ENCODE data around the gene NTN1.

The NTN1 gene

DNA sequence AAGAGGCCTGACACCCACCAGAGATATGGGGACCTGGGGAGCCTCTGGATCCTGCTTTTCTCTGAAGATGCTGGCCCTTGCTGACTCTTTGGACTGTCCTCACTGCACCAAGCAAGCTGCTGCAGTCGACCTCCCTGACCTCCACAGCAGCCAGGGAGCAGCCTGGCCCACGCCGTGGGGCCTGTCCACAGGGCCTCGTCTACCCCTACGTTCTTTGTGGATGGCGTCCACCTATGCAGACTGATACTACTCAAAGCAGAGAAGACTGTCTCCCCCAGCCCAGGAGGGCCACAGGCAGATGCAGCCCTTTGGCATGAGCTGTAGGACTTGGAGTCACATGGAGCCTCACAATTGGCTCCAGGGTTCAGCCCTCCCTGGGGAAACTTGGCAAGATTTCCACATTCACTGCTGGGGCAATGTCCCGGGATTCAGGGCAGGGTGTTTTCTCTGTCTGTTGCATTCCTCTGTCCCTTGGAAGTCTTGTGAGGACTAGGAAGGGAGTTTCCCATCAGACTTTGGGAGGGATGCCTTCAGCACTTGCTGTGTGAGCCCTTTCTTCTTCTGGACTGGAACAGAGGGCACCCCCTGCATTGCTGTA is 152.2 kb downstream of the NTN1 start:
- no peak overlapping the region for H2BK5ac ChIP-seq (ENCODE audit: low read depth, low read length, poor library complexity)
- no peaks in the 10 kb centered on the region for H3K79me1 ChIP-seq (ENCODE audit: low read length)
- no CpG with 5 or more reads among the region's 7 CpGs for WGBS (ENCODE audit: extremely low coverage, insufficient coverage, insufficient read length)
- no peak overlapping the region for H3K4me3 ChIP-seq (ENCODE audit: low read depth, low read length)
- H4K91ac ChIP-seq (ENCODE audit: low read depth, low read length): no peak overlapping the region
- peaks cover 2 to 4% of the 10 kb centered on the region in 2 experiments for H3K4me1 ChIP-seq (ENCODE audit: control insufficient read depth in 1 of 2, insufficient read depth in 2 of 2, low read length in 2 of 2)
- H4K12ac ChIP-seq (ENCODE audit: low read depth, low read length): no peak overlapping the region
- H2AFZ ChIP-seq (ENCODE audit: insufficient read depth, low read length, poor library complexity): no peak overlapping the region
- no peak overlapping the region for H3K23ac ChIP-seq (ENCODE audit: low read length)
- H3K4ac ChIP-seq (ENCODE audit: low read depth, low read length): no peak overlapping the region
- H4K8ac ChIP-seq (ENCODE audit: low read depth, low read length): no peak overlapping the region
- no peaks in the 10 kb centered on the region for H3K36me3 ChIP-seq (ENCODE audit: control insufficient read depth in 1 of 2, insufficient read depth in 2 of 2, low read length in 2 of 2)
- H3K79me2 ChIP-seq (ENCODE audit: control insufficient read depth, insufficient read depth, low read length, poor library complexity): no peaks in the 10 kb centered on the region
- H2BK120ac ChIP-seq (ENCODE audit: insufficient read depth, low read length, poor library complexity): no peak overlapping the region
- H3K18ac ChIP-seq (ENCODE audit: low read length): no peak overlapping the region
- H3K27ac ChIP-seq (ENCODE audit: low read depth, low read length): no peak overlapping the region
- H2BK12ac ChIP-seq (ENCODE audit: low read length): no peak overlapping the region
- no peaks in the 10 kb centered on the region for H3K27me3 ChIP-seq (ENCODE audit: insufficient read depth, low read length)
- no peak overlapping the region for H3K9ac ChIP-seq (ENCODE audit: low read length)
- no peak overlapping the region for H3K4me2 ChIP-seq (ENCODE audit: low read length)
- DNase-seq: no peak
- H2AK5ac ChIP-seq (ENCODE audit: low read length): no peak overlapping the region
- H3K9me3 ChIP-seq (ENCODE audit: insufficient read depth, low read depth, low read length): peaks cover 14% of the 10 kb centered on the region
- H3K14ac ChIP-seq (ENCODE audit: low read length): no peak overlapping the region

DNA sequence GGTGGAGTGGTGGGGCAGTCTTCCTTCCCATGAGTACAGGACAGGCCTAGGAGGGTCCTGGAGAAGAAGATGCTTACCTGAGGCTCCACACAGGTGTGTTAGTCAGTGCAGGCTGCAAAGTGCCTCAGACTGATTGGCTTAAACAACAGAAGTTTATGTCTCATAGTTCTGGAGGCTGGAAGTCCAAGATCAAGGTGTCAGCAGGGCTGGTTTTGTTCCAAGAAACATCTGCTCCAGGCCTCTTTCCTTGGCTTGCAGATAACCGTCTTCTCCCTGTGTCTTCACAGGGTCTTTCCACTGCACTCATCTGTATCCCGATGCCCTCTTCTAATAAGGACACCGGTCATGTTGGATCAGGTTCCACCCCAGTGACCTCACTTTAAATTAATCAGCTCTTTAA is 153.0 kb downstream of the NTN1 start:
- H2BK12ac ChIP-seq (ENCODE audit: low read length): no peak overlapping the region
- no peak overlapping the region for H3K23ac ChIP-seq (ENCODE audit: low read length)
- H3K4me1 ChIP-seq (ENCODE audit: control insufficient read depth in 1 of 2, insufficient read depth in 2 of 2, low read length in 2 of 2): peaks cover 2 to 6% of the 10 kb centered on the region in 2 experiments
- no peak overlapping the region for H2AK5ac ChIP-seq (ENCODE audit: low read length)
- no peaks in the 10 kb centered on the region for H3K79me1 ChIP-seq (ENCODE audit: low read length)
- H3K4me3 ChIP-seq (ENCODE audit: low read depth, low read length): no peak overlapping the region
- H4K12ac ChIP-seq (ENCODE audit: low read depth, low read length): no peak overlapping the region
- no peak overlapping the region for H2AFZ ChIP-seq (ENCODE audit: insufficient read depth, low read length, poor library complexity)
- no peaks in the 10 kb centered on the region for H3K36me3 ChIP-seq (ENCODE audit: control insufficient read depth in 1 of 2, insufficient read depth in 2 of 2, low read length in 2 of 2)
- no peaks in the 10 kb centered on the region for H3K27me3 ChIP-seq (ENCODE audit: insufficient read depth, low read length)
- H3K27ac ChIP-seq (ENCODE audit: low read depth, low read length): no peak overlapping the region
- no peak overlapping the region for H2BK120ac ChIP-seq (ENCODE audit: insufficient read depth, low read length, poor library complexity)
- no peak overlapping the region for H3K4ac ChIP-seq (ENCODE audit: low read depth, low read length)
- no peak overlapping the region for H3K4me2 ChIP-seq (ENCODE audit: low read length)
- no peak overlapping the region for H3K18ac ChIP-seq (ENCODE audit: low read length)
- H4K91ac ChIP-seq (ENCODE audit: low read depth, low read length): no peak overlapping the region
- no peak overlapping the region for H2BK5ac ChIP-seq (ENCODE audit: low read depth, low read length, poor library complexity)
- H3K14ac ChIP-seq (ENCODE audit: low read length): no peak overlapping the region
- no peak overlapping the region for H4K8ac ChIP-seq (ENCODE audit: low read depth, low read length)
- H3K9me3 ChIP-seq (ENCODE audit: insufficient read depth, low read depth, low read length): peaks cover 14% of the 10 kb centered on the region
- no peak overlapping the region for H3K9ac ChIP-seq (ENCODE audit: low read length)
- no CpG with 5 or more reads among the region's 3 CpGs for WGBS (ENCODE audit: extremely low coverage, insufficient coverage, insufficient read length)
- no peak for DNase-seq
- H3K79me2 ChIP-seq (ENCODE audit: control insufficient read depth, insufficient read depth, low read length, poor library complexity): no peaks in the 10 kb centered on the region

DNA sequence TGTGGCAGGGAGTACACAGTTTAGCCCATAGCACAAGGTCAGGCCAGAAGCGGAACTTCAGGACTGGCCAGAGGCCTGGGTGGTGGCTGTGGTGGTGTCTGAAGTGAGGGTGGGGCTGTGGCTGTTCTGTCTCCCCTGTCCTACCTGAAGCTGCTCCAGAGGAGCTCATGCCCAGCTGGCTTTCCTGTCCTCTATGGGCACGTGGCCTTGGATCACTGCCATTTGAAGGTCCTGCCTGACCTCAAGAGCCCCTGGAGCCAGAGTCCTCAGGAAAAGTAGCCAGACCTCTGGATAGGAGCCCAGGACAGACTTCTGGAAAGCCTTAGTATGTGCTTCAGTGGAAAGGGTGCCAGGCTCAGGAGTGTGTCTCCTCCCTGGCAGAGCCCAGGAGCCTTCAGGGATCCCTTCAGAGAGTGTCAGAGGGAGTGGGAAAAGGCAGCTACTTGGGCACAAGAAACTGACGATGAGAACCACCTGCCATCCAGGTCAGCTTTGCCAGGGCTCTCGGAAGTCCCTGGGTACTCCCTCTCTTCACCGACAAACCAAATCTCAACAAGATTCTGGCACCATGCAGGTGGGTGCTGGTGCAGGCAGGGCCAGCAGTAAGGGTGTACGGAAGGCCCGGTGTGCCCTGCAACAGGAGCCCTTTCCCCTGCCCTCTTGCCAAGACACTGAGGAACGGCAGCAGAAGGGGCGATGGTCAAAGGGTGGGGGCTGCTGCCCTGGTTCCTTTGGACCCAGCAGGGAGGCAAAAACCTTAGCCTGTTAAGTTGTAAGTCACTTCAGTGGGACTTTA is 153.7 kb downstream of the NTN1 start:
- Histone ChIP-seq H3K9ac (ENCODE audit: low read length) (no peak overlapping the region), H3K9me3 (ENCODE audit: insufficient read depth, low read depth, low read length) (peaks cover 14% of the 10 kb centered on the region), H3K79me2 (ENCODE audit: control insufficient read depth, insufficient read depth, low read length, poor library complexity) (no peaks in the 10 kb centered on the region), H3K27ac (ENCODE audit: low read depth, low read length) (no peak overlapping the region), H3K36me3 (ENCODE audit: control insufficient read depth in 1 of 2, insufficient read depth in 2 of 2, low read length in 2 of 2) (no peaks in the 10 kb centered on the region), H3K23ac (ENCODE audit: low read length) (no peak overlapping the region), H4K8ac (ENCODE audit: low read depth, low read length) (no peak overlapping the region), H2AFZ (ENCODE audit: insufficient read depth, low read length, poor library complexity) (no peak overlapping the region), H3K14ac (ENCODE audit: low read length) (no peak overlapping the region), H4K91ac (ENCODE audit: low read depth, low read length) (no peak overlapping the region), H3K18ac (ENCODE audit: low read length) (no peak overlapping the region), H3K79me1 (ENCODE audit: low read length) (no peaks in the 10 kb centered on the region), H2BK5ac (ENCODE audit: low read depth, low read length, poor library complexity) (no peak overlapping the region), H3K4me2 (ENCODE audit: low read length) (no peak overlapping the region), H3K4me1 (ENCODE audit: control insufficient read depth in 1 of 2, insufficient read depth in 2 of 2, low read length in 2 of 2) (peaks cover 2 to 6% of the 10 kb centered on the region in 2 experiments), H2BK12ac (ENCODE audit: low read length) (no peak overlapping the region), H2BK120ac (ENCODE audit: insufficient read depth, low read length, poor library complexity) (no peak overlapping the region), H3K4ac (ENCODE audit: low read depth, low read length) (no peak overlapping the region), H3K4me3 (ENCODE audit: low read depth, low read length) (no peak overlapping the region), H4K12ac (ENCODE audit: low read depth, low read length) (no peak overlapping the region), H3K27me3 (ENCODE audit: insufficient read depth, low read length) (no peaks in the 10 kb centered on the region), H2AK5ac (ENCODE audit: low read length) (no peak overlapping the region)
- no CpG with 5 or more reads among the region's 9 CpGs for WGBS (ENCODE audit: extremely low coverage, insufficient coverage, insufficient read length)
- no peak for DNase-seq

DNA sequence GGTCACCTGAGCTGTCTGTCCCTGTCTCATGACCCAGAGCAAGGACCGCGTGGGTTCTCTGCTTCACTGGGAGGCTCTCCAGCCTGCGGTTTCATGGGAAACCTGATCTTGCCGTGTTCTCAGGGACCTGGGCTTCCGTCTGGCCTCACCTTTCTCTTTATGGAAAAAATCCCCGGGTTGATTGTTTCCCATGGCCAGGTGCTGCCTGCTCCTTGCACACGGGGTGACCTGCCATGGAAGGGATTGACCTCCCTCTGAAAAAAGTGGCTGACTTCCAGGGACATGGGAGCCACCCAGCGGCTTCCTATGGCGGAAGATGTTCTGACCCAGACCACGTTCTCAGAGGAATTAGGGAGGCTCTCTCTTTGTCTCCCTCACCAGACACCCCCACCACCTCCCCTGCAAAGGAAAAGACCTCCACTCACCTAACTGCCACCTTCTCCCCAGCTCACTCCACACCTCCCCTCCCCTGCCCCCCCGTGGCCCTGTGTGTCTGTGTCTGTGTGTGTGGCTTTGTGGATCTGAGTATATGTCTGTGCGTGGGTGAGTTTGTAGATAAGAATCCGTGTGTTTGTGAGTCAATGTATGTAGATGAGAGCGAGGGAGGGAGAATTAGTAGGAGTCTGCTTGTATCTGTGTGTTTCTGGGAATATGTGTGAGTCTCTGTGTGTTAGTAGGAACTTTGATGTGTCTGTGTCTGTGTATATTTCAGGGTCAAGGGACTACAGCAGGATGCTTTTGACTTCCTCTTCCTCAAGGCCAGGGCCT is 154.6 kb downstream of the NTN1 start:
- Histone ChIP-seq H3K4me3 (ENCODE audit: low read depth, low read length) (no peak overlapping the region), H3K36me3 (ENCODE audit: control insufficient read depth in 1 of 2, insufficient read depth in 2 of 2, low read length in 2 of 2) (no peaks in the 10 kb centered on the region), H3K23ac (ENCODE audit: low read length) (no peak overlapping the region), H2AK5ac (ENCODE audit: low read length) (no peak overlapping the region), H3K4ac (ENCODE audit: low read depth, low read length) (no peak overlapping the region), H2BK12ac (ENCODE audit: low read length) (no peak overlapping the region), H3K4me1 (ENCODE audit: control insufficient read depth in 1 of 2, insufficient read depth in 2 of 2, low read length in 2 of 2) (peaks cover 2 to 6% of the 10 kb centered on the region in 2 experiments), H2BK120ac (ENCODE audit: insufficient read depth, low read length, poor library complexity) (no peak overlapping the region), H3K27me3 (ENCODE audit: insufficient read depth, low read length) (no peaks in the 10 kb centered on the region), H3K27ac (ENCODE audit: low read depth, low read length) (no peak overlapping the region), H3K9ac (ENCODE audit: low read length) (no peak overlapping the region), H2AFZ (ENCODE audit: insufficient read depth, low read length, poor library complexity) (no peak overlapping the region), H4K91ac (ENCODE audit: low read depth, low read length) (no peak overlapping the region), H3K4me2 (ENCODE audit: low read length) (no peak overlapping the region), H3K79me2 (ENCODE audit: control insufficient read depth, insufficient read depth, low read length, poor library complexity) (no peaks in the 10 kb centered on the region), H3K18ac (ENCODE audit: low read length) (no peak overlapping the region), H4K8ac (ENCODE audit: low read depth, low read length) (no peak overlapping the region), H2BK5ac (ENCODE audit: low read depth, low read length, poor library complexity) (no peak overlapping the region), H3K79me1 (ENCODE audit: low read length) (no peaks in the 10 kb centered on the region), H4K12ac (ENCODE audit: low read depth, low read length) (no peak overlapping the region), H3K14ac (ENCODE audit: low read length) (no peak overlapping the region), H3K9me3 (ENCODE audit: insufficient read depth, low read depth, low read length) (peaks cover 14% of the 10 kb centered on the region)
- DNase-seq: no peak
- WGBS (ENCODE audit: extremely low coverage, insufficient coverage, insufficient read length): 100% methylated on average over 2 of the region's 14 CpGs
